ENCODE data around the gene ALK.

DNA sequence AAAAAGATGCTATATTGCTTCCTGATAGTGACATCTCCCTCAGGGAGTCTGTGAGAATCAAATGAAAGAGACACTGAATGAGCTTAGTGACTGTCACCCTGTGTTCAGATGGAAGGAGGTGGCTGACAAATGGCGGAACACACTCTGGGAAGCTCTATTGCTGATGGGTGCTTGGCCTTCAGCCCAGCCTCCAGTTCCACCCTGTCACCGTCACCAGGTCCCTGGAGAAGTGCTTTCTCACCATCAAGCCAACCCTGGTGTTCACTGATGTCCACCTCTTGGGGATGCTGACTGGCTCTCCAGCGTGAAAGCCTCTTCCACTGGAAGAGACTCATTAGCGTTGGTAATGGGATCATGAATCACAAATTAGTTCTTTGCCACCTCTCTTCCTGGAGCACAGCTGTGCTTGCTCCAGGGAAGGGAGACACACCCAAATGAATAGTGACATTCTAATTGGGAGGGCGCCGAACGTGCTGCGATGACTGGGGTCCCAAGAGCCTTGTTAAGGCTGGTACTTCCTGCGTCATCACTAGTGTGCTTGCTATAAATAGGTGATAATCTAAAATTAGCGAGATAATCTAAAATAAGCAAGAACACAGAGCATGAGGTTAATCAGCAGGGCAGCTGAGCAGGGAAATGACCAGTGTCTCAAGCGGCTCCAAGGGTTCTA, 652.2 kb downstream of the ALK start:
- TF ChIP-seq, protein P1, sequence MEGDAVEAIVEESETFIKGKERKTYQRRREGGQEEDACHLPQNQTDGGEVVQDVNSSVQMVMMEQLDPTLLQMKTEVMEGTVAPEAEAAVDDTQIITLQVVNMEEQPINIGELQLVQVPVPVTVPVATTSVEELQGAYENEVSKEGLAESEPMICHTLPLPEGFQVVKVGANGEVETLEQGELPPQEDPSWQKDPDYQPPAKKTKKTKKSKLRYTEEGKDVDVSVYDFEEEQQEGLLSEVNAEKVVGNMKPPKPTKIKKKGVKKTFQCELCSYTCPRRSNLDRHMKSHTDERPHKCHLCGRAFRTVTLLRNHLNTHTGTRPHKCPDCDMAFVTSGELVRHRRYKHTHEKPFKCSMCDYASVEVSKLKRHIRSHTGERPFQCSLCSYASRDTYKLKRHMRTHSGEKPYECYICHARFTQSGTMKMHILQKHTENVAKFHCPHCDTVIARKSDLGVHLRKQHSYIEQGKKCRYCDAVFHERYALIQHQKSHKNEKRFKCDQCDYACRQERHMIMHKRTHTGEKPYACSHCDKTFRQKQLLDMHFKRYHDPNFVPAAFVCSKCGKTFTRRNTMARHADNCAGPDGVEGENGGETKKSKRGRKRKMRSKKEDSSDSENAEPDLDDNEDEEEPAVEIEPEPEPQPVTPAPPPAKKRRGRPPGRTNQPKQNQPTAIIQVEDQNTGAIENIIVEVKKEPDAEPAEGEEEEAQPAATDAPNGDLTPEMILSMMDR (IDR thresholded peaks at IDR 0.05): no peak
- TF ChIP-seq POLR2A (IDR thresholded peaks at IDR 0.05): no peak

Data from sigmoid colon (tissue), 3 donors.